Superior temporal gyrus (tissue), 1 donor: Measurements from ENCODE around the gene GATM.
"Not testable (repeated sequence)": the region's sequence is repeated elsewhere in the genome, so short reads cannot be mapped to it uniquely, and the experiment has no call there.

Source experiments
- DNase-seq: peaks from one replicate; pipeline ENCODE4 v3.0.0-alpha.2; 2016; ENCODE audit errors: extremely low spot score

The GATM gene

GRCh38 chr15:45387380-45388007 lies 9.2 kb upstream of the GATM start:
- no peak for DNase-seq

- DNase-seq, result peak; percentile 66
These were observed 8.6 kb upstream of the GATM start for GRCh38 chr15:45386974-45387373.

GRCh38 chr15:45386420-45386819 lies 8.1 kb upstream of the GATM start:
- no peak for DNase-seq

GRCh38 chr15:45385590-45385989 lies 7.2 kb upstream of the GATM start:
- DNase-seq, result peak; percentile 30

- DNase-seq, result no peak
These were observed 6.4 kb upstream of the GATM start for GRCh38 chr15:45384700-45385099.

- peak; percentile 77 for DNase-seq
These were observed 544 bp upstream of the GATM start for GRCh38 chr15:45378913-45379262.

GRCh38 chr15:45377609-45378148 lies 665 bp downstream of the GATM start:
- peak; percentile 59 for DNase-seq

- peak; percentile 63 for DNase-seq
These were observed 1.3 kb downstream of the GATM start for GRCh38 chr15:45376967-45377608.

- DNase-seq, result peak; percentile 57
These were observed 1.9 kb downstream of the GATM start for GRCh38 chr15:45376300-45376928.

- DNase-seq, result no peak
These were observed 2.5 kb downstream of the GATM start for GRCh38 chr15:45375836-45376235.

- no peak for DNase-seq
These were observed 4.4 kb downstream of the GATM start for GRCh38 chr15:45373976-45374375.

GRCh38 chr15:45372041-45372995 lies 6.0 kb downstream of the GATM start:
- peak; percentile 95 for DNase-seq

- peak; percentile 65 for DNase-seq
These were observed 6.8 kb downstream of the GATM start for GRCh38 chr15:45371546-45371945.

- DNase-seq, result not testable (repeated sequence)
These were observed 8.3 kb downstream of the GATM start for GRCh38 chr15:45370042-45370441.

GRCh38 chr15:45367222-45367621 lies 11.1 kb downstream of the GATM start:
- DNase-seq, result not testable (repeated sequence)

GRCh38 chr15:45364271-45364670 lies 14.1 kb downstream of the GATM start:
- no peak for DNase-seq

GRCh38 chr15:45363801-45364200 lies 14.5 kb downstream of the GATM start:
- DNase-seq, result no peak

- no peak for DNase-seq
These were observed 15.0 kb downstream of the GATM start for GRCh38 chr15:45363334-45363733.

GRCh38 chr15:45362419-45362818 lies 15.9 kb downstream of the GATM start:
- DNase-seq, result no peak

GRCh38 chr15:45361878-45362277 lies 16.5 kb downstream of the GATM start:
- DNase-seq, result no peak

GRCh38 chr15:45355860-45356259 lies 22.5 kb downstream of the GATM start:
- DNase-seq, result no peak

- DNase-seq, result no peak
These were observed 23.6 kb downstream of the GATM start for GRCh38 chr15:45354711-45355110.
